WTC11 (cell line): ENCODE results near the gene GAL3ST2. TPM values are rescaled to one million over a fixed set of nuclear protein-coding genes. Genes with fewer than 3 reads are reported as not detected.
"Not testable (repeated sequence)": the region's sequence is repeated elsewhere in the genome, so short reads cannot be mapped to it uniquely, and the experiment has no call there.

ENCODE experiments used
- ATAC-seq: fragments of 200-7000 bp; cut with Tn5 transposase; 2 replicates; pipeline ENCODE4 v1.10.0; 2021; ENCODE audit warnings: mild to moderate bottlenecking, moderate library complexity
- CTCF ChIA-PET: fragments of 300-600 bp; sonication (Branson Sonifier 250); formaldehyde crosslinking; loops from one replicate; lab custom pipeline; 2021; ENCODE audit warnings: antibody characterized with exemption; lab: Charles Lee
- POLR2A ChIA-PET: fragments of 350-600 bp; sonication (Branson Sonifier 250); formaldehyde crosslinking; loops from one replicate; lab custom pipeline; 2021; ENCODE audit warnings: antibody characterized with exemption; lab: Charles Lee
- DNase-seq: peaks from one replicate; pipeline ENCODE4 v3.0.0; 2021; ENCODE audit warnings: low spot score
- H3K27ac Mint-ChIP-seq: 2 replicates; pipeline ENCODE4 v1.8.0; 2021; ENCODE audit warnings: mixed read lengths
- H3K27me3 Mint-ChIP-seq: 2 replicates; pipeline ENCODE4 v1.8.0; 2021; ENCODE audit warnings: low read depth, mild to moderate bottlenecking, moderate library complexity, mixed read lengths
- H3K36me3 Mint-ChIP-seq: 2 replicates; pipeline ENCODE4 v1.8.0; 2021; ENCODE audit warnings: mixed read lengths
- H3K4me1 Mint-ChIP-seq: 2 replicates; pipeline ENCODE4 v1.8.0; 2022; ENCODE audit warnings: mixed read lengths
- H3K4me3 Mint-ChIP-seq: 2 replicates; pipeline ENCODE4 v1.8.0; 2021; ENCODE audit warnings: mild to moderate bottlenecking, moderate library complexity, mixed read lengths
- H3K9me3 Mint-ChIP-seq: 2 replicates; pipeline ENCODE4 v1.8.0; 2021; ENCODE audit warnings: mixed read lengths
- ATF3 ChIP-seq: sonication (generic); formaldehyde crosslinking; conservative IDR thresholded peaks from 2 replicates; pipeline ENCODE4 v1.8.1; 2022; ENCODE audit warnings: mild to moderate bottlenecking, missing genetic modification reagents
- CBFB ChIP-seq: sonication (generic); formaldehyde crosslinking; IDR thresholded peaks from 2 replicates; pipeline ENCODE4 v1.8.1; 2022; ENCODE audit warnings: mild to moderate bottlenecking, low read depth, missing genetic modification reagents
- CDX4 ChIP-seq: fragments of 250-450 bp; sonication (Bioruptor Pico); IDR thresholded peaks from 2 replicates; pipeline ENCODE4 v1.9.0; 2021; ENCODE audit warnings: moderate library complexity, mild to moderate bottlenecking, inconsistent platforms, borderline replicate concordance
- CREM ChIP-seq: sonication (generic); formaldehyde crosslinking; IDR thresholded peaks from 2 replicates; pipeline ENCODE4 v1.8.1; 2022; ENCODE audit warnings: mild to moderate bottlenecking, missing genetic modification reagents, moderate library complexity
- E2F5 ChIP-seq: sonication (generic); formaldehyde crosslinking; IDR thresholded peaks from 2 replicates; pipeline ENCODE4 v1.8.1; 2022; ENCODE audit warnings: mild to moderate bottlenecking, moderate library complexity, missing genetic modification reagents
- EMX1 ChIP-seq: fragments of 250-450 bp; sonication (Bioruptor Pico); IDR thresholded peaks from 2 replicates; pipeline ENCODE4 v1.8.0; 2021; ENCODE audit warnings: mild to moderate bottlenecking
- ERG ChIP-seq: fragments of 250-450 bp; sonication (Bioruptor Pico); IDR thresholded peaks from 2 replicates; pipeline ENCODE4 v1.8.0; 2021; ENCODE audit warnings: mild to moderate bottlenecking
- FOXJ3 ChIP-seq: sonication (generic); formaldehyde crosslinking; IDR thresholded peaks from 2 replicates; pipeline ENCODE4 v1.9.0; 2021; ENCODE audit warnings: missing genetic modification reagents, mild to moderate bottlenecking, borderline replicate concordance
- HMGA2 ChIP-seq: fragments of 250-450 bp; sonication (Bioruptor Pico); IDR thresholded peaks from 2 replicates; pipeline ENCODE4 v1.4.0; 2021; ENCODE audit warnings: mild to moderate bottlenecking, moderate library complexity
- MYBL2 ChIP-seq: sonication (generic); formaldehyde crosslinking; IDR thresholded peaks from 2 replicates; pipeline ENCODE4 v1.8.1; 2023; ENCODE audit warnings: mild to moderate bottlenecking, moderate library complexity, missing genetic modification reagents
- NFYB ChIP-seq: sonication (generic); formaldehyde crosslinking; conservative IDR thresholded peaks from 2 replicates; pipeline ENCODE4 v1.8.0; 2022; ENCODE audit warnings: low read depth, missing genetic modification reagents
- NR1H2 ChIP-seq: sonication (generic); formaldehyde crosslinking; IDR thresholded peaks from 2 replicates; pipeline ENCODE4 v1.9.0; 2021; ENCODE audit warnings: mild to moderate bottlenecking, moderate library complexity, missing genetic modification reagents
- OVOL2 ChIP-seq: fragments of 250-450 bp; sonication (Bioruptor Pico); IDR thresholded peaks from 2 replicates; pipeline ENCODE4 v1.9.0; 2021; ENCODE audit warnings: mild to moderate bottlenecking, borderline replicate concordance
- SMAD4 ChIP-seq: sonication (generic); formaldehyde crosslinking; IDR thresholded peaks from 2 replicates; pipeline ENCODE4 v1.8.0; 2022; ENCODE audit warnings: mild to moderate bottlenecking, missing genetic modification reagents
- SP1 ChIP-seq: sonication (generic); formaldehyde crosslinking; conservative IDR thresholded peaks from 2 replicates; pipeline ENCODE4 v1.8.1; 2022; ENCODE audit warnings: missing genetic modification reagents
- USF1 ChIP-seq: sonication (generic); formaldehyde crosslinking; IDR thresholded peaks from 2 replicates; pipeline ENCODE4 v1.8.0; 2022; ENCODE audit warnings: mild to moderate bottlenecking, missing genetic modification reagents
- ZNF232 ChIP-seq: sonication (generic); formaldehyde crosslinking; IDR thresholded peaks from 2 replicates; pipeline ENCODE4 v1.8.0; 2022; ENCODE audit warnings: mild to moderate bottlenecking, missing genetic modification reagents
- ZNF263 ChIP-seq: sonication (generic); formaldehyde crosslinking; IDR thresholded peaks from 2 replicates; pipeline ENCODE4 v1.8.1; 2022; ENCODE audit warnings: low read depth, mild to moderate bottlenecking, moderate library complexity, missing genetic modification reagents
- ZNF396 ChIP-seq: fragments of 250-450 bp; sonication (Bioruptor Pico); IDR thresholded peaks from 2 replicates; pipeline ENCODE4 v1.8.0; 2021; ENCODE audit warnings: mild to moderate bottlenecking, moderate library complexity, borderline replicate concordance
- ZNF512 ChIP-seq: sonication (generic); formaldehyde crosslinking; IDR thresholded peaks from 2 replicates; pipeline ENCODE4 v1.8.1; 2022; ENCODE audit warnings: missing genetic modification reagents, borderline replicate concordance
- ZNF671 ChIP-seq: fragments of 250-450 bp; sonication (Bioruptor Pico); IDR thresholded peaks from 2 replicates; pipeline ENCODE4 v1.8.0; 2021; ENCODE audit warnings: mild to moderate bottlenecking
- ZSCAN18 ChIP-seq: fragments of 250-450 bp; sonication (Bioruptor Pico); IDR thresholded peaks from 2 replicates; pipeline ENCODE4 v2.1.2; 2022; ENCODE audit warnings: mild to moderate bottlenecking, moderate library complexity
- total RNA-seq: library from RNA; stranded (reverse); gene quantifications from 3 replicates; pipeline ENCODE4 v1.2.3, GENCODE V29; 2021

GAL3ST2 gene
- total RNA-seq, 1 experiment from 2014 or later = 0.98 TPM

- TF ChIP-seq SP1 = no peak
- no peak for TF ChIP-seq ZNF396 (CRISPR knock-in tag)
- no peak for TF ChIP-seq ZNF263 (CRISPR knock-in tag)
Measured at GRCh38 chr2:241822264-241822623, 45.6 kb downstream of the GAL3ST2 start (continued).

GRCh38 chr2:241823531-241824437 is 47.2 kb downstream of the GAL3ST2 start:
- H3K4me3 Mint-ChIP-seq, ATAC-seq, H3K27ac Mint-ChIP-seq, H3K4me1 Mint-ChIP-seq, DNase-seq, POLR2A ChIA-PET, CTCF ChIA-PET: not testable (repeated sequence)
- Mint-ChIP-seq H3K27me3 (peaks cover 25% of the 10 kb centered on the region), H3K9me3 (peaks cover 40% of the 10 kb centered on the region), H3K36me3 (peaks cover 13% of the 10 kb centered on the region)

GRCh38 chr2:241827394-241827793 is 50.8 kb downstream of the GAL3ST2 start:
- TF ChIP-seq ZNF232 (CRISPR knock-in tag) = no peak
- TF ChIP-seq ZNF512 (CRISPR knock-in tag) = no peak
- TF ChIP-seq ZSCAN18 (CRISPR knock-in tag) = no peak
- no peak for TF ChIP-seq CREM (CRISPR knock-in tag)
- no peak for TF ChIP-seq MYBL2 (CRISPR knock-in tag)
- TF ChIP-seq USF1 (CRISPR knock-in tag) = no peak
- TF ChIP-seq ZNF671 (CRISPR knock-in tag) = no peak
- no peak for TF ChIP-seq ATF3
- TF ChIP-seq ZNF263 (CRISPR knock-in tag) = no peak
- POLR2A ChIA-PET = interaction anchor here (0.6 kb wide), 1 partner anchor 136 kb away, joined by 4 read pairs; no protein-coding TSS in a partner anchor
- Mint-ChIP-seq H3K4me1 (no peaks in the 10 kb centered on the region), H3K36me3 (peaks cover 13% of the 10 kb centered on the region), H3K9me3 (peaks cover 40% of the 10 kb centered on the region), H3K27ac (no peak overlapping the region), H3K27me3 (peaks cover 25% of the 10 kb centered on the region), H3K4me3 (no peak overlapping the region)
- CTCF ChIA-PET = no interaction called here
- no peak for ATAC-seq
- DNase-seq = no peak

- Mint-ChIP-seq H3K4me1 (peaks cover 6% of the 10 kb centered on the region), H3K27ac (no peak overlapping the region), H3K9me3 (peaks cover 12% of the 10 kb centered on the region), H3K4me3 (no peak overlapping the region), H3K36me3 (no peaks in the 10 kb centered on the region), H3K27me3 (peaks cover 3% of the 10 kb centered on the region; the same call in 1 of the 2 replicates)
- ATAC-seq = no peak
- POLR2A ChIA-PET = interaction anchor here (0.6 kb wide), 1 partner anchor 11 kb away, joined by 8 read pairs; no protein-coding TSS in a partner anchor
- CTCF ChIA-PET = no interaction called here
- DNase-seq = no peak
- TF ChIP-seq NFYB (CRISPR knock-in tag) = no peak
- TF ChIP-seq EMX1 (CRISPR knock-in tag) = no peak
- TF ChIP-seq CBFB (CRISPR knock-in tag) = no peak
- TF ChIP-seq OVOL2 (CRISPR knock-in tag) = no peak
- no peak for TF ChIP-seq E2F5 (CRISPR knock-in tag)
- no peak for TF ChIP-seq CDX4 (CRISPR knock-in tag)
- TF ChIP-seq HMGA2 (CRISPR knock-in tag) = no peak
- no peak for TF ChIP-seq ERG (CRISPR knock-in tag)
- no peak for TF ChIP-seq CREM (CRISPR knock-in tag)
- no peak for TF ChIP-seq NR1H2 (CRISPR knock-in tag)
- TF ChIP-seq FOXJ3 (CRISPR knock-in tag) = no peak
- no peak for TF ChIP-seq SMAD4 (CRISPR knock-in tag)
- no peak for TF ChIP-seq ZNF396 (CRISPR knock-in tag)
Measured at GRCh38 chr2:241833101-241833663, 56.6 kb downstream of the GAL3ST2 start.
